OCI-LY3 (cell line): ENCODE results near the gene EPC1.

ENCODE experiments used
- CTCF ChIP-seq: fragments of 200-600, 300-600 bp; sonication (generic); IDR thresholded peaks from 2 replicates; pipeline ENCODE4 v1.5.1; 2014; ENCODE audit warnings: antibody characterized with exemption, low read length, low read depth
- EZH2phosphoT487 ChIP-seq: fragments of 200-600 bp; shearing (Covaris generic); IDR thresholded peaks from 2 replicates; pipeline ENCODE4 v1.6.1; 2018; ENCODE audit warnings: antibody characterized with exemption, mixed run types, low read depth

GRCh38 chr10:32225976-32226375 is 121.0 kb downstream of the EPC1 start:
- TF ChIP-seq CTCF (no peak), EZH2phosphoT487 (no peak)
